A172 (cell line): ENCODE data around the gene EIF5A. TPM values are rescaled to one million over a fixed set of nuclear protein-coding genes. Genes with fewer than 3 reads are reported as not detected.

Source experiments
- DNase-seq: peaks from one replicate; pipeline ENCODE4 v3.0.0-alpha.2; 2015; ENCODE audit warnings: low spot score
- total RNA-seq: library from RNA; depleted of rRNA; stranded (reverse); fragments of >200 nt; shearing (Covaris generic); gene quantifications from 2 replicates; pipeline ENCODE4 v1.2.3, GENCODE V29; 2014; rRNA removed

EIF5A gene
- total RNA-seq, result 844 and 911 TPM in 2 replicates

DNA sequence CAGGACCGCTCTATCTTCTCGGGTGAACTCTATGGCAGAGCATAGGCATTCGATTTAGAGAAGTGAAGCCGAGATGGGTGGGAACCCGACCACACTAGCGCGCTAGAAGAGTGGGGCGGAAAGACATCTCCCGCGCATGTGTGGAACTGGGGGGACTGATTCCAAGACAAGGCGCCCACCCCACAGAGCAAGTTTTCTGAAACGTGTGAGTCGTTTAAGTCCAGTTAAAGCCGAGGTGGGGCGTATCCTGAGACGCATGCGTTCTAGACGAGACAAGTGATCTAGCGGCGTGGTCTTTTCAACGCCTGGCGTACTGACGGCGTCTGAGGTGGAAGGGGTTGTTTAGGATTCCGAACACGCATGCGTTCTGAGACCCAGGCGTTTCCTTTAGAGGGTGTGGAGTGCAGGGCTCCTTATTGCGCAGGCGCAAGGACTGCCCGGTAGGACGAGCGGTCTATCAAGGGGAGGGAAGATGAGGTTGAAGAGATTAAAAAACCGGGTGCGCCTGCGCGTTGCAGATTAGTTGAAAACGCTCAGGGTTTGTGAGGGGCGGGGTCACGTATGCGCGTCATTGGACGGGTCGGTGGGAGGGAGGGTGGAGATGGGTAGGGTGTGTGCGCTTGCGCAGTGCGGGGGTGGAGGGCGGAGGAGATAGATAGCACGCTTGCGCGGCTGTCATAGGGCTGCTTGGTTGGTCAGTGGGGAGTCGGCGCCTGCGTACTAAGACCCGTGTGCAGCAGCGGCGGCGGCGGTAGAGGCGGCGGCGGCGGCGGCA lies at the start of gene EIF5A:
Gene EIF5A, plus strand, starts transcription at position 718 of the 775 bp plus-strand sequence. CDS start 2,008 bp downstream, outside the sequence.
- peak; percentile 100 for DNase-seq

DNA sequence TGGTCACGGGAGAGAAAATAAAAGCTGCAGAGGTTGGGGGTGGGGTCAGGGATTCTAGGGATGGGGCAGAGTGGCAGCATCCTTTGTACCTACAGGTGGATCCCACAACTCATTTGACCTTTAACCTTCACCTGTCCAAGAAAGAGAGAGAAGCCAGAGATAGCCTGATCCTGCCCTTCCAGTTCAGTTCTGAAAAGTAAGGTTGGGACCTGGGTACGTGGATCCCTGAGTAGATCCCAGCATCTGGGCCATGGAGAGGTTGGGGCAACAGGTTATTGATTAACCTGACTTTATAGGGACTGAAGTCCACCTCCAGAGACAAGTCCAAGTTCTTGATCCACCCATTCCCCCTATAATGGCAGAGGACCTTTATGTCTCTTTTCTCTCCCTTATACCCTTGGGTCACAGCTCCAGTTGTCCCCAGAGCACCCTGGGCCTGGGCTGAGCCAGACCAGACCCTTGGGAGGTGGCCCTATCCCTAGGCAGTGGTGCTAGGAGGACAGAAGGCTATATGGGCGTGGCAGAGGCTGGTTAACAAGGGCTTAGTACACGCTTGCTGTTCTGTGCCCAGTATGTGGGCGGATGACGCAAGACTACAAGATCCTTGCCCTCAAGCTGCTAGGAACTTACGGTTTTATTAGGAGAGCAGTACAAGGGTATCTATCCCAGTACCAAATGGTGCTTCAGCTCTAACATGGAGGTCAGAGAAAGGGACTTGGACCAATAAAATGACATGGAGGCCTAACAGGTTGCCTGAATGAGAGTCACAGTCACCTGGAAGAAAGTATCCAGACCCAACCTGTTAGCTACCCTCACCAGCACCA lies 48.5 kb upstream of the EIF5A start:
- DNase-seq, result no peak

GRCh38 chr17:7259555-7259889 lies 47.9 kb upstream of the EIF5A start:
- no peak for DNase-seq

DNA sequence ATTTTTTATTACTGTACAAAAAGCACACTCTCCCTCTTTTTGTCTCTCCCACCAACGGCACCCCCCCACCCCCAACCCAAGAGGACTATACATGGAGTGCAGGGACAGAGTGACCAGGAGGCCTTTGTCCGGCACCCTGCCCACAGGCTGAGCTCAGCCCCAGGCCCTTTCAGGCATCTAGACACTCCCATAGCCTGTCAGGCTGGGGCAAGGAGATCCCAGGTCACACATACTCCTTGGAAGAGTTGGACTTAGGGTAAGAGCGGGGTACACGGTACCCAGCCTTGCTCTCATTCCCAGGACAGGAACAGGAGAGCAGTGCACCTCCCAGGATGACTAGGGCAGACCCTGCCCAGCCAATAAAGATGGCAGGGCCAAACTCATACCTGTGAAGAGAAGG lies 47.3 kb upstream of the EIF5A start:
- DNase-seq, result no peak

DNA sequence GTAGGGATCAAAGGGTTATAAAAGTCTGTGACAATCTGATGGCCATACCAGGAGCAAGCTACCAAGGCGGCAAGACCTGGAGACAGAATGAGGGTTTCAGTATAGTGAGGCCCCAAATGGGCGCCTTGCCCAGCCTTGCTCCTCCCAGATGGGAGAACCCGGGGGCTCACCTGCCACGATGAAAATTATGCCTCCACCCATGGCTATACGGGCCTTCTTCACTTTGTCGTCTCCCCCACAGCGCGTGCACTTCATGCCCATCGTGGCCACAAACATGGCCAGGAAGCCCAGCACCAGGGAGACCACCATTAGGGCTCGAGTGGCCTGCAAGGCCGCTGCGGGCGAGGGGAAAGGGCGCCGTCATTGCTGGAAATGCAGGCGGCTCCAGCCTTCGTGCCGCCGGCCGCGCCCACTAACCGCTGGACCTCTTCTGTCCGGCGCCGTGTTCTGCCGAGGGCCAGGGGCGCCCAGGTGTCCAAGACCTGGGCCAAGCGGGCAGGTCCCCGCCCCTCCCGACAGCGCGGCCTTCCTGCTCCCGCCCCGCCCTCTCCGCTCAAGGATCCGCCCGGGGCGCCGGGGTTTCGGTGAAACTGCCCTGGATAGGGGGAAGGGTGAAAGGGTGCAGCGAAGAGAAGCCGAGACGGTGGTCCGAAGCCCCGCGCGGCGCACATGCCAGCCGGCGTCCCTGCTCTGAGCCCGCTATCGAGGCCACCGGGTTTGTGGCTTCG lies 46.6 kb upstream of the EIF5A start:
- DNase-seq, result no peak

DNA sequence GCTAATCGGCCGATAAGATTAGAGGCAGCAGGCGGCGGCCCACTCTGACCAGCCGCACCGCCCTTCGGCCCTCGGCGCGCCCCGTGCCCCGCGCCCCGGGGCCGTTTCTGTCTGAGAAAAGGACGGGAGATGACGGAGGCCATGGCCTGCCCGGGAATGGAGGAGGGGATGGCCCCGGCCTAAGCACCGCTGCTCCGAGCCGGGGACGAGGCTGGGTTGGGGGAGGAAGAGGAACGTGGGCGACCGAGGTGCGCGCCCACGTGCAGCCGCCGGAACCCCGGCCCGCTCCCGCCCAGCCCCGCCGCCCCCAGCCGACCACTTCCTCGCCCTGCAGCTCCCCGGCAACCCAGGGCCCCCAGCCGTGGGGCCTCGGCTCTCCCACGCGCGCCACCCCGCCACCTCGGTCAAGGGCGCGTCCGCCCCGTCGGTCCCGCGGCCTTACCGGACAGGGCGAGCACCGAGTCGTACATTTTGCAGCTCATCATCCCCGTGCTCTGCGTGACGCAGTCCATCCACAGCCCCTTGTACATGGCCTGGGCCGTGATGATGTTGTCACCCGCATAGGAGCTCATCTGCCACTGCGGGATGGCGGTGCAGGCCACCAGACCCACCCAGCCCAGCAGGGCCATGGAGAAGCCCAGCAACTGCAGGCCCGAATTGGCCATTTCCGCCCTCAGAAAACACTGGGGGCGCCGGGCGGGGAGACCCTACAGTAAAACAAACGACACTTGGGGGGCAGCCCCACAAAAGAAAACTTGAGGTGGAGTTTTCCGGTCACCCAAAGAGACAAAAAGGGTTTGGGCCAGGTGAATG lies 45.8 kb upstream of the EIF5A start:
- DNase-seq, result no peak

DNA sequence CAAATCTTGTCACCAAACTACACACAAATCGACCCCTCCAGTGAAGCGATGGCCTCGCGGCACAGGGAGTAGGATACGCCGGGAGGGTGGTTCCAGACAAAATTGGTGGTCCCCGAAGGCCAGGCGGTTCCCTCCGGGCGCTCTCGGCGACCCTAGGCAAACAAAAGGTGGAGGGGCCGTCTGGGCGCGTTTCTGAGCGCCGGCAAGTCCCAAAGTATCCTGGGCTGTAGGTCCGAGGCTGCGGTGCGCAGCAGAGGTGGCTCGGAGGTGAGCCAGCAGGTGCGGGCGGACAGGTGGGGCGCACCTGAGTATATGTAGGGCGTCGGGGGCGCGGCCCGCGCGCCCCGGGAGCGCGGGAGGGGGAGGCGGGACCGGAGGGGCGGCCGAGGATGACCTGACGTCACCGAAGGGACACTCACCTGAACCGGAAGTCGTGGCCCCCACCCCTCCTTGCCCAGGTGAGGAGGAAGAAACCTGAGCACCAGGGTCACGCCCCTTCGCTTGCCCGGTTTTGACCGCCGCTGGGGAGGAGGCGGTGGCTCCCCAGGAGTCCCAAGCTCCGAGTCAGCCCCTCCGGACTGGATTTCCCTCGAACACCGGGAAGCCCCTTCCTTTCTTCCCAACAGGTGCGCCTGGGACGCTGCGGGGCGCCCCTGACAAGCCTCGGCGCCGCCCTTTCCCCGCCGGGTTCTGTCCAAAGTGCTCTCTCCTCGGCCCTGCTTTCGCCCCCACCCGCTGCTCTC lies 45.1 kb upstream of the EIF5A start, which contains the start of gene CLDN7:
Gene CLDN7, minus strand, starts transcription at position 287 of the 743 bp plus-strand sequence. CDS start 435 bp downstream, outside the sequence.
- DNase-seq, result no peak

GRCh38 chr17:7262935-7263800 lies 44.3 kb upstream of the EIF5A start:
- DNase-seq, result no peak

DNA sequence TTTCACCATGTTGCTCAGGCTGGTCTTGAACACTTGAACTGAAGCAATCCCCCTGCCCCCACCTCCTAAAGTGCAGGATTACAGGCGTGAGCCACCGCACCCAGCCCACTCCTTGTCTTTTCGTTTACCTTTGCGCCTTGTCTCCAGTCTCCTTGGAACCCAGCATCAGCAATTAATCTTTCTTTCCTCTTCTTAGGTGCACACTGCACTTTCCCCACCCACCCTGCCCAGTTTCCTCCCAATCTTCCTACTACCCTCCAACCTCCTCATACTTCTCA lies 43.7 kb upstream of the EIF5A start:
- no peak for DNase-seq

DNA sequence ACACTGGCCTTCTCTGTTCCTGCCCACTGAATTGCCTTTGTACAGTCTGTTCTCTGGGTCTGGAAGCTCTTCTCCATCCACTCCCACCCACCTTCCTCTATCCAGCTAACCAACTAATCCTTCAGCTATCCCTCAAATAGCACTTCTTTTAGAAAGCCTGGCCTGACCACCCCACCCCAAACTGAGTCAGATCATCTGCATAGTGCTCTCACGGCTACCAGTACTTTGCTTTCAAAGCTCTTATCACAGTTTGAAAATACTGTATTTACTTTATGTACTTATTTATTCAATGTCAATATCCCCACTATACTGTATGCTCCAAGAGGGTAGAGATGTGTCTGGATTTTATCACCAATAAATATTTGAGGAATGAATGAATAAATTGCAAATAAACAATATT lies 40.6 kb upstream of the EIF5A start:
- DNase-seq, result no peak

- no peak for DNase-seq
Measured at GRCh38 chr17:7279448-7279847, 28.0 kb upstream of the EIF5A start.

- DNase-seq, result peak; percentile 77
Measured at GRCh38 chr17:7280519-7281073, 26.8 kb upstream of the EIF5A start.

DNA sequence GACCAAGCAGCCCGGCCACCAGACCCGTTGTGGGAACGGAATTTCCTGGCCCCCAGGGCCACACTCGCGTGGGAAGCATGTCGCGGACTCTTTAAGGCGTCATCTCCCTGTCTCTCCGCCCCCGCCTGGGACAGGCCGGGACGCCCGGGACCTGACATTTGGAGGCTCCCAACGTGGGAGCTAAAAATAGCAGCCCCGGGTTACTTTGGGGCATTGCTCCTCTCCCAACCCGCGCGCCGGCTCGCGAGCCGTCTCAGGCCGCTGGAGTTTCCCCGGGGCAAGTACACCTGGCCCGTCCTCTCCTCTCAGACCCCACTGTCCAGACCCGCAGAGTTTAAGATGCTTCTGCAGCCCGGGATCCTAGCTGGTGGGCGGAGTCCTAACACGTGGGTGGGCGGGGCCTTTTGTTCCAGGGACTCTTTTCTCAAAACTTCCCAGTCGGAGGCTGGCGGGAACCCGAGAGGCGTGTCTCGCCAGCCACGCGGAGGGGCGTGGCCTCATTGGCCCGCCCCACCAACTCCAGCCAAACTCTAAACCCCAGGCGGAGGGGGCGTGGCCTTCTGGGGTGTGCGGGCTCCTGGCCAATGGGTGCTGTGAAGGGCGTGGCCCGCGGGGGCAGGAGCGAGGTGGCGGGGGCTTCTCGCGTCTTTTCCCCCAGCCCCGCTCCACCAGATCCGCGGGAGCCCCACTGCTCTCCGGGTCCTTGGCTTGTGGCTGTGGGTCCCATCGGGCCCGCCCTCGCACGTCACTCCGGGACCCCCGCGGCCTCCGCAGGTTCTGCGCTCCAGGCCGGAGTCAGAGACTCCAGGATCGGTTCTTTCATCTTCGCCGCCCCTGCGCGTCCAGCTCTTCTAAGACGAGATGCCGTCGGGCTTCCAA lies 26.1 kb upstream of the EIF5A start, which contains the start of gene SLC2A4:
Gene SLC2A4, plus strand, starts transcription at position 645 of the 879 bp plus-strand sequence. Its CDS starts 217 bp downstream, at position 862.
- peak; percentile 88 for DNase-seq

- DNase-seq, result no peak
Measured at GRCh38 chr17:7281953-7282751, 25.3 kb upstream of the EIF5A start.

- DNase-seq, result no peak
Measured at GRCh38 chr17:7282752-7283321, 24.6 kb upstream of the EIF5A start.

- DNase-seq, result no peak
Measured at GRCh38 chr17:7283471-7284216, 23.8 kb upstream of the EIF5A start.
